Liver (tissue), 9 donors: ENCODE results near the gene KIAA0930. TPM values are rescaled to one million over a fixed set of nuclear protein-coding genes. Genes with fewer than 3 reads are reported as not detected.
"Not testable (repeated sequence)": the region's sequence is repeated elsewhere in the genome, so short reads cannot be mapped to it uniquely, and the experiment has no call there.

Experiments
- DNase-seq: peaks from one replicate; pipeline ENCODE4 v3.0.0-alpha.2; 2017; ENCODE audit warnings: low spot score
- H3K27ac ChIP-seq, 2 donors: one replicate each; pipeline ENCODE4 v1.7.0; 2013; ENCODE audit warnings: inconsistent platforms in 2 of 2, low read length in 2 of 2, control low read depth in 1 of 2, low read depth in 1 of 2, mild to moderate bottlenecking in 1 of 2
- H3K27me3 ChIP-seq, 4 donors: one replicate each; pipeline versions ENCODE4 v1.6.1 to v1.7.0; 2013; ENCODE audit warnings: low read length in 3 of 4, inconsistent platforms in 1 of 4, mild to moderate bottlenecking in 1 of 4, moderate library complexity in 1 of 4; ENCODE audit not compliant: control insufficient read depth in 4 of 4, insufficient read depth in 4 of 4
- H3K36me3 ChIP-seq, 4 donors: one replicate each; pipeline versions ENCODE4 v1.6.1 to v1.7.0; 2013; ENCODE audit warnings: low read length in 3 of 4, mild to moderate bottlenecking in 3 of 4, low read depth in 1 of 4, moderate library complexity in 1 of 4; ENCODE audit not compliant: control insufficient read depth in 4 of 4, insufficient read depth in 3 of 4
- H3K4me1 ChIP-seq, 4 donors: one replicate each; pipeline versions ENCODE4 v1.6.1 to v1.7.0; 2013; ENCODE audit warnings: low read length in 3 of 4, mild to moderate bottlenecking in 3 of 4, moderate library complexity in 1 of 4; ENCODE audit not compliant: control insufficient read depth in 4 of 4, insufficient read depth in 4 of 4
- H3K4me3 ChIP-seq, 3 donors: one replicate each; pipeline versions ENCODE4 v1.6.1 to v1.7.0; 2013; ENCODE audit warnings: low read length in 3 of 3, control low read depth in 1 of 3, low read depth in 1 of 3, mild to moderate bottlenecking in 1 of 3
- H3K9ac ChIP-seq, 2 donors: one replicate each; pipeline ENCODE4 v1.7.0; 2013; ENCODE audit warnings: low read length in 2 of 2, mild to moderate bottlenecking in 2 of 2, moderate library complexity in 2 of 2, control low read depth in 1 of 2, low read depth in 1 of 2
- H3K9me3 ChIP-seq, 4 donors: one replicate each; pipeline versions ENCODE4 v1.6.1 to v1.7.0; 2013; ENCODE audit warnings: low read length in 3 of 4; ENCODE audit not compliant: control insufficient read depth in 4 of 4
- FOXA2 ChIP-seq: IDR thresholded peaks from 2 replicates; pipeline ENCODE4 v1.6.1; 2016; ENCODE audit warnings: antibody characterized with exemption
- GABPA ChIP-seq, 2 donors: IDR thresholded peaks in 1 of 2; conservative IDR thresholded peaks in 1 of 2; 2 replicates each; pipeline ENCODE4 v1.6.1; 2016; ENCODE audit warnings: antibody characterized with exemption in 2 of 2, mild to moderate bottlenecking in 1 of 2, moderate library complexity in 1 of 2
- NR2F2 ChIP-seq: IDR thresholded peaks from 2 replicates; pipeline ENCODE4 v1.6.1; 2016; ENCODE audit warnings: antibody characterized with exemption
- RAD21 ChIP-seq, 2 donors: IDR thresholded peaks; 2 replicates each; pipeline ENCODE4 v1.6.1; 2016; ENCODE audit warnings: antibody characterized with exemption in 2 of 2, mild to moderate bottlenecking in 2 of 2
- SP1 ChIP-seq: IDR thresholded peaks from 2 replicates; pipeline ENCODE4 v1.6.1; 2018; ENCODE audit warnings: antibody characterized with exemption, mild to moderate bottlenecking
- TAF1 ChIP-seq: conservative IDR thresholded peaks from 2 replicates; pipeline ENCODE4 v1.6.1; 2016; ENCODE audit warnings: antibody characterized with exemption, mild to moderate bottlenecking
- WGBS: extraction: QIAGEN DNeasy Blood & Tissue Kit; methylation state at CpG from one replicate; pipeline ENCODE4 v1.1.7; 2013; 5-methylcytosine and 5-hydroxymethylcytosine counted together
- polyA plus RNA-seq, 2 donors: library from polyadenylated mRNA; stranded (reverse) in 1 of 2; unstranded in 1 of 2; fragments of 200-250 nt in 1 of 2; fragments of >200 nt in 1 of 2; fragmentation: Nextera tagmentation in 1 of 2; extraction: Ambion mirVana in 1 of 2; gene quantifications; one replicate each; pipeline versions ENCODE4 v1.2.1 to v1.2.3, GENCODE V29; 2013 to 2015
- total RNA-seq, 2 donors: library from RNA; depleted of rRNA; stranded (reverse); fragments of >200 nt; gene quantifications; one replicate each; pipeline ENCODE4 v1.2.3, GENCODE V29; 2014
- TF ChIP-seq, protein P1 (sequence below): IDR thresholded peaks from 2 replicates; pipeline ENCODE4 v1.6.1; 2016; ENCODE audit warnings: antibody characterized with exemption
- TF ChIP-seq, protein P2 (sequence below): fragments of 150-350 bp; IDR thresholded peaks from 2 replicates; pipeline ENCODE4 v1.5.1; 2017; ENCODE audit warnings: improper control_type of control experiment, low read depth, low read length; ENCODE audit not compliant: missing input control
- donor health status: healthy.
- donor health status: healthy.
- donor health status: healthy.
- donor health status: healthy.
- donor health status: healthy.

KIAA0930 gene
- total and polyA plus RNA-seq, 4 donors, result 6.1 to 30.0 (median 17.6) TPM

DNA sequence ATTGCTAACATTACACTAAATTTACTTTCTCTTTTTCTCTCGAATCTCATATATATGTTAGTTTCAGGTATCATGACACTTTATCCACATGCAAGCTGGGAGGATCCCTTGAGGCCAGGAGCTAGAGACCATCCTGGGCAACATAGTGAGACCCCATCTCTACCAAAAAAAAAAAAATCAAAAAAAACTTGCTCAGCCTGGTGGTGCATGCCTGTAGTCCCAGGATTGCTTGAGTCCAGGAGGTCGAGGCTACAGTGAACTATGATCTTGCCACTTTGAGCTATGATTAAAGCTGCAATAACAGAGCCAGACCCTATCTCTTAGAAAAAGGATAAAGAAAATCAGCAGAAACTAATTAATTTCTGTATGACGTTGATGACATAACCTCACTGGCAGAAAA, 40.3 kb upstream of the KIAA0930 start:
- Histone ChIP-seq H3K27me3 (no peaks in the 10 kb centered on the region), H3K27ac (no peak overlapping the region), H3K9ac (no peak overlapping the region), H3K36me3 (no peaks in the 10 kb centered on the region), H3K4me1 (peaks cover 0 to 5% (median 3%) of the 10 kb centered on the region in 4 donors), H3K9me3 (no peaks in the 10 kb centered on the region), H3K4me3 (no peak overlapping the region)
- no peak for DNase-seq
- 81% methylated on average over 3 of the region's 3 CpGs for WGBS
- TF ChIP-seq, protein P1, sequence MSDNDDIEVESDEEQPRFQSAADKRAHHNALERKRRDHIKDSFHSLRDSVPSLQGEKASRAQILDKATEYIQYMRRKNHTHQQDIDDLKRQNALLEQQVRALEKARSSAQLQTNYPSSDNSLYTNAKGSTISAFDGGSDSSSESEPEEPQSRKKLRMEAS, result no peak
- no peak for TF ChIP-seq RAD21 (IDR thresholded peaks at IDR 0.05)

DNA sequence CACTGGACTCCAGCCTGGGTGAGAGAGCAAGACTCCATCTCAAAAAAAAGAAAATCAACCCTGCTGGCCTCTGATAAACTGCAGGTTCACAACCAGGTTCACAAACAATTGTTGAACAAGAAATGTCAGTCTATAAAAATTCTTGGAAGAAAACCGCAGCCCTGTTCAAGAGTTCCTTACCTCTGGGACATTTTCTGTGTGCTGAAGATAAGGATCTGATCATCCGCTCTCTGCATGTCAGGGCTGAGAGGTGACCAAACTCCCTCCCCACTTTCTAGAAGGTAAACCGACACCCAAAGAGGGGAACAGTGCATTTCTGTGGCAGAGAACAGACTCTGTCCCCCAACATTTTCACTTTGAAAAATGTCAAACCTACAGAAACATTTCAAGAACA, 39.9 kb upstream of the KIAA0930 start:
- no peak overlapping the region for H3K9ac ChIP-seq
- H3K4me3 ChIP-seq, result no peak overlapping the region
- no peak overlapping the region for H3K27ac ChIP-seq
- TF ChIP-seq, protein P1, result no peak
- TF ChIP-seq TAF1, result no peak
- no peak for TF ChIP-seq GABPA (IDR thresholded peaks at IDR 0.05 in 1 of 2, conservative IDR thresholded peaks at IDR 0.05 in 1 of 2)
- no peak for TF ChIP-seq FOXA2
- no peak for TF ChIP-seq SP1
- H3K9me3 ChIP-seq, result no peaks in the 10 kb centered on the region
- DNase-seq, result no peak
- peaks cover 0 to 5% (median 3%) of the 10 kb centered on the region in 4 donors for H3K4me1 ChIP-seq
- WGBS, result 96% methylated on average over 3 of the region's 3 CpGs
- H3K36me3 ChIP-seq, result no peaks in the 10 kb centered on the region
- no peaks in the 10 kb centered on the region for H3K27me3 ChIP-seq

DNA sequence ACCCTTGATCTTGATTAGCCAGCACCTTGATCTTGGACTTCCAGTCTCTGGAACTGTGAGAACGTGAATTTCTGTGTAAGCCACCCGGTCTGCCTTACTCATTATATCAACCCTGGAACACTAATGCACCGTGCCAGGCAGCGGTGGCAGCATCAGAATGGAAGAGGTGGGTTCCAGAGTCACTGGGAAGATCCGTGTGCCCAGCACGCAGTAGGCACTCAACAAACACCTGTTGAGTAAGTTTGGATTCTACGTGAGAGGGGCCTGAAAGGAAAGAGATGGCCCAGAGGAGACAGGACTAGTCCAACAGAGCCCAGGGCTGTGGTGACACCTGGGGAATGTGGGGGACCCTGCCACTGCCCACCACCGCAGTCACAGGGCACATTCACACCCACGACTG, 37.4 kb upstream of the KIAA0930 start:
- H3K9ac ChIP-seq, result no peak overlapping the region
- no peaks in the 10 kb centered on the region for H3K36me3 ChIP-seq
- H3K27me3 ChIP-seq, result no peaks in the 10 kb centered on the region
- WGBS, result 85% methylated on average over 9 of the region's 9 CpGs
- no peaks in the 10 kb centered on the region for H3K9me3 ChIP-seq
- H3K4me3 ChIP-seq, result no peak overlapping the region
- no peak for TF ChIP-seq NR2F2
- TF ChIP-seq, protein P2, sequence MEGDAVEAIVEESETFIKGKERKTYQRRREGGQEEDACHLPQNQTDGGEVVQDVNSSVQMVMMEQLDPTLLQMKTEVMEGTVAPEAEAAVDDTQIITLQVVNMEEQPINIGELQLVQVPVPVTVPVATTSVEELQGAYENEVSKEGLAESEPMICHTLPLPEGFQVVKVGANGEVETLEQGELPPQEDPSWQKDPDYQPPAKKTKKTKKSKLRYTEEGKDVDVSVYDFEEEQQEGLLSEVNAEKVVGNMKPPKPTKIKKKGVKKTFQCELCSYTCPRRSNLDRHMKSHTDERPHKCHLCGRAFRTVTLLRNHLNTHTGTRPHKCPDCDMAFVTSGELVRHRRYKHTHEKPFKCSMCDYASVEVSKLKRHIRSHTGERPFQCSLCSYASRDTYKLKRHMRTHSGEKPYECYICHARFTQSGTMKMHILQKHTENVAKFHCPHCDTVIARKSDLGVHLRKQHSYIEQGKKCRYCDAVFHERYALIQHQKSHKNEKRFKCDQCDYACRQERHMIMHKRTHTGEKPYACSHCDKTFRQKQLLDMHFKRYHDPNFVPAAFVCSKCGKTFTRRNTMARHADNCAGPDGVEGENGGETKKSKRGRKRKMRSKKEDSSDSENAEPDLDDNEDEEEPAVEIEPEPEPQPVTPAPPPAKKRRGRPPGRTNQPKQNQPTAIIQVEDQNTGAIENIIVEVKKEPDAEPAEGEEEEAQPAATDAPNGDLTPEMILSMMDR, result no peak
- TF ChIP-seq TAF1, result no peak
- TF ChIP-seq SP1, result no peak
- H3K4me1 ChIP-seq, result no peaks in the 10 kb centered on the region
- no peak for DNase-seq
- H3K27ac ChIP-seq, result no peak overlapping the region

DNA sequence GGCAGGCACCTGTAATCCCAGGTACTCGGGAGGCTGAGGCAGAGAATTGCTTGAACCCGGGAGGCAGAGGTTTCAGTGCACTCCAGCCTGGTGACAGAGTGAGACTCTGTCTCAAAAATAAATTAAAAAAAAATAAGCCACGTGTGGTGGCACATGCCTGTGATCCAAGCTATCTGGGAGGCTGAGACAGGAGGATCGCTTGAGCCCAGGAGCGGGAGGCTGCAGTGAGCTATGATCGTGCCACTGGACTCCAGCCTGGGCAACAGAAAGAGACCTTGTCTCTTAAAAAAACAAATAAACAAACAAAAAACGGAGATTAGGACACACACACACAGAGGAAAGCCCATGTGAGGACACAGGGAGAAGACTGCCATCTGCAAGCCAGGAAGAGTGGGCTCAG, 37.0 kb upstream of the KIAA0930 start:
- not testable (repeated sequence) for H3K9ac ChIP-seq, H3K4me1 ChIP-seq, H3K27me3 ChIP-seq, H3K27ac ChIP-seq, DNase-seq, H3K9me3 ChIP-seq, H3K4me3 ChIP-seq, H3K36me3 ChIP-seq
- WGBS, result 75% methylated on average over 7 of the region's 7 CpGs
